OCI-LY7 (cell line): ENCODE results near the gene KICS2.
A peak's percentile ranks its signal among the peaks of the same experiment; 100 is the strongest.

Experiments used
- EZH2phosphoT487 ChIP-seq: fragments of 200-600 bp; sonication (generic); IDR thresholded peaks from 2 replicates; pipeline ENCODE4 v1.6.1; 2018; ENCODE audit warnings: low read depth, borderline replicate concordance, mild to moderate bottlenecking, mixed run types, antibody characterized with exemption, low read length, moderate library complexity, mixed read lengths
- TF ChIP-seq, protein P1 (sequence below): fragments of 200-600 bp; sonication (generic); conservative IDR thresholded peaks from 2 replicates; pipeline ENCODE4 v1.5.1; 2014; ENCODE audit warnings: mild to moderate bottlenecking, antibody characterized with exemption, low read length, moderate library complexity, mixed read lengths

DNA sequence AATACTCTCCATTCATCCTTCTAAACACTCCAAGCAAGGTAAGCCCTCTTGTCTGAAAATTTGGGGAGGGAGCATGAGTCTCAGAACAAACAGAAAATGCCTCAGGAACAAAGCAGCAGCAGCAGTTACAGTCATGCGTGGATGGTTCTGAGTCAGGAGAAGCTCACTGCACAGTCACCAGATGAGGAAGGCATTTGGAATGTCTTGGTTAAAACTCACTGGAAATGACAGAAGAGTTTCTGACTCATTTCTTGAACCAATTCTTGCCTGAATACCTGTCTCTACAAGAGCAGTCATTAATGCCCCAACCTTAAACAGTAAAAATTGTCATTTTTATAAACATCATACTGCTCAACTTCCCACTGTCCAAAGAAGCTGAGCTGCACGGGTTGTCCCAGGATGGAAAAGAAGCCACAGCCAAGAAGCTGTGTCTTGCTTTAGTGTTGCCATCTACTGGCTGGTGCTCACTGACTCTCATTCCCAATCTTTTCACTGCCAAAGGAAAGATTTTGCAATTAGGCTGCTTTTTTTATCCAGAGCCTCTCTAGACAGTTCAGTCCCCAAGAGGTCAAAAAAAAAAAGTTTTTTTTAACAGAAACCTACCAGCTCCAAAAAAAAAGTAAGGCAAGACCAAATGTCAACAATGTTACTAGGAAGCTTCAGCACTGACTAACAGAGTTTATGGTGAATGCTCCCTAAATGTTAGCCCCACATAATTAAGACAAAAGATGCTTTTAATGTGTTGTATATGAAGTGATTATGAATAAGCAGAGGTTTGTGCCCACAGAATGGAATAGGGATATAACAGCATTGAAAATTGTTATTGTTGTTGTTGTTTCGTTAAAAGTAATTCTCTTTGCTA is 40.4 kb downstream of the KICS2 start:
- TF ChIP-seq, protein P1, sequence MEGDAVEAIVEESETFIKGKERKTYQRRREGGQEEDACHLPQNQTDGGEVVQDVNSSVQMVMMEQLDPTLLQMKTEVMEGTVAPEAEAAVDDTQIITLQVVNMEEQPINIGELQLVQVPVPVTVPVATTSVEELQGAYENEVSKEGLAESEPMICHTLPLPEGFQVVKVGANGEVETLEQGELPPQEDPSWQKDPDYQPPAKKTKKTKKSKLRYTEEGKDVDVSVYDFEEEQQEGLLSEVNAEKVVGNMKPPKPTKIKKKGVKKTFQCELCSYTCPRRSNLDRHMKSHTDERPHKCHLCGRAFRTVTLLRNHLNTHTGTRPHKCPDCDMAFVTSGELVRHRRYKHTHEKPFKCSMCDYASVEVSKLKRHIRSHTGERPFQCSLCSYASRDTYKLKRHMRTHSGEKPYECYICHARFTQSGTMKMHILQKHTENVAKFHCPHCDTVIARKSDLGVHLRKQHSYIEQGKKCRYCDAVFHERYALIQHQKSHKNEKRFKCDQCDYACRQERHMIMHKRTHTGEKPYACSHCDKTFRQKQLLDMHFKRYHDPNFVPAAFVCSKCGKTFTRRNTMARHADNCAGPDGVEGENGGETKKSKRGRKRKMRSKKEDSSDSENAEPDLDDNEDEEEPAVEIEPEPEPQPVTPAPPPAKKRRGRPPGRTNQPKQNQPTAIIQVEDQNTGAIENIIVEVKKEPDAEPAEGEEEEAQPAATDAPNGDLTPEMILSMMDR = peak; percentile 61
- TF ChIP-seq EZH2phosphoT487 = no peak
